HG03135 (cell line): ENCODE data around the gene MDH2.
"Not testable (repeated sequence)": the region's sequence is repeated elsewhere in the genome, so short reads cannot be mapped to it uniquely, and the experiment has no call there.

Source experiments
- ATAC-seq: cut with Tn5 transposase; IDR thresholded peaks from one replicate; pipeline ENCODE4 v1.9.1; 2021; ENCODE audit warnings: mild to moderate bottlenecking, moderate library complexity; ENCODE audit not compliant: unreplicated experiment

The MDH2 gene

DNA sequence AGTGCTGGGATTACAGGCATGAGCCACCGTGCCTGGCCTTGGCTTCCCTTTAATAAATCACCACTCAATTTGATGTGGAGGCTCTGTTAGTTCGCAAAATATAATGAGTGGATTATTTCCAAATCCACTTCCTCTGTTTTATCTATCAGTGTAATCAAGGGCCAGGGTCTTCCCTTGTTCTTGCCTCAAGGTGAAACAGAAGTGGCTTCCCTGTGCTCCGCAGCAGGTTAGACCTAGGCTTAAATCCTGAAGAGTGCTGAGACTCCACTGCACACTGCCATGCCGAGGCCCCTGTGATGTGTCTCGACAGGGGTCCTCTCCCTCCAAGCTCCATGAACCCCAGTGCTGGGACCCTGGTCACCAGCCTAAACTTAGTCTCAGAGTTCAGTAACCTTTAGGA is 59.0 kb downstream of the MDH2 start:
- ATAC-seq = no peak

DNA sequence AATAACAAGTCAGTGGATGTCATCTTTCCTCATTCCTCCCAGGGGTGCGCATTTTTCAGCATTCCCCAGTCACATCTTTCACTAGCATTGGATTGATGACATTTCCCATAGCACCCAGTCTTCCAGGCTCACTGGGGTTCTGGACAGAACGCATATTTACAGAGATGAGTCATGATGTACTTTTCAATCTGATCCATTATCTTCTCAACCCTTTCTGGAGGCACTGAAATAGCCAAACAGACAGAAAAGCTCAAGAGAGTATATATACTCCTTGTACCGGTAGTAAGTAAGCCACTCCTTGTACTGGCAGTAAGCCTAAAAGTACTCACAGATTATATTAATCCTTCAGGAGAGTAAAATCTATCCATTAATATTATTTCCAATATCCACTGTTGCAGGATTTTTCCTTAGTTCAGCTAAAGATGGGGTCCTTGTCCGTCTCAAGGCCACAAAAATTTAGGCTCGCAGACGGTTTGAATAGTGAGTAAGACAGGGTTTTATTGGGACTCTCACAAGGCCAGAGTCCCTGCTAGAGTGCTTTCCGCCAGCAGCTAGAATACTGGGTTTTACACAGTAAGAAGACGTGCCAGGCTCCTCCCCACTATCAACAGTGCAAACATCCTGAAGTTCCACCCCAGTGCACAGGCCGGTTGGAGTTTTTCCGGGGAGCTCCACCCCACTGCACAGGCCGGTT is 60.8 kb downstream of the MDH2 start:
- no peak for ATAC-seq

DNA sequence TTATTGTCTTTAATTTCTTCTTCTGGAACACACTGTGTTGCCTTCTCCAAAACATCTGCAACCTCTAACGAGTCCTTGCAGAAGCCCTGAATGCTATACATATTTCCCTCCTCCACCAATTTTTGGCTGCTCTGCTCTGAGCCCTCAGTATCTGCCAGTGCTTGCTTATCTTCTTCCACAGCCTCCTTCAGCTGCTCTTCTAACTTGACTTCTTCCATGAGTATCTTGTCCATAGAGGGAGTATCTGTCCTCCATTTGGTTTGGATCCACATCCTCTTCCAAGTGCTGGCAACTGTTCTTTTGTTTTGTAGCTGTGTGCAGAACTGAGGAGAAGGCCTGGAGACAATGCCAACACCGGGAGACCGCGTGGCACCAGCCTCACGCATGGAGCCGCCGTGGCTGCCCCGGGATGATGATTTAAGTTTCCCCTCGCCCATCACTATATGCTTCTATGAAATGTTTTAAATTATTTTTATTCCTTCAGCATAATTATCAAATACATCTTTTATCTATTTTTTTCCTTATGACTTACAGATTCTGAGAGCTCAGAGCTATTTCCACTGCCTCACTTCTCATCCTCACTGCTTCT is 65.2 kb downstream of the MDH2 start:
- not testable (repeated sequence) for ATAC-seq

DNA sequence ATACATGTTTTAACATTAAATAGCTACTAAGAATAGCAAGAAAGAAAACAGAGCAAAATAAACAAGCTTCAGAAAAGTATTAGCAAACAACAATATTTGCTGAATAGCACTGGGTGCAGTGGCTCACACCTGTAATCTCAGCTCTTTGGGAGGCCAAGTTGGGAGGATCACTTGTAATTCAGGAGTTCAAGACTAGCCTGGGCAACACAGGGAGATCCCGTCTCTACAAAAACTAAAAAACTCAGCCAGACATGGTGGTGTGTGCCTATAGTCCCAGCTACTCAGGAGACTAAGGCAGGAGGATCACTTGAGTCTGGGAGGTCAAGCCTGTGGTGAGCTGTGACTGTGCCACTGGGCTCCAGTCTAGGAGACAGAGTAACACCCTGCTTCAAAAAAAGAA is 66.8 kb downstream of the MDH2 start:
- ATAC-seq = not testable (repeated sequence)
